ENCODE results near the gene ASTN2. TPM values are rescaled to one million over a fixed set of nuclear protein-coding genes. Genes with fewer than 3 reads are reported as not detected.

Gene ASTN2
- total RNA-seq, 1 experiment from 2014 or later, result 4.8 TPM

DNA sequence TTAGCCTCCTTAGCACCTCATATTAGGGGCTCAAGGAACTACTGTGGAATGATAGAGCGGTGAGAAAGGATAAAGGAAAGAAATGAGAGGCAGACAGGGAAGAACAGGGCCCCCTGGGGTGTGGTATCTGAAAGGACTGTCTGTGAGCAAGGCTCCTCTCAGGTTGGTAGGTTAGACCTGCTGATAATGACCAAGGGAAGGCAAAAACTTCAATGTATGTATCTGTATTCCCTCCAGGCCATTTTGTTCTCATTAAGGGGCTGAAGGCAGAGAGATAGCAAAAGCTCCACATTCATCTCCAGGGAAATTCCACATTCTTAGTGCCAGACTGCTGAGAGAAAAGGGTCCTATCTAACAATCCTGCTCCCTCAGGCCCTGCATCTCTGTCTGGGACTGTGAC, 699.1 kb downstream of the ASTN2 start:
- ChIA-PET CTCF (no interaction called here), RAD21 (ENCODE audit: low non-redundant PET in 1 of 2, low total read pairs in 2 of 2, uncharacterized antibody in 2 of 2, unreplicated experiment in 2 of 2) (no interaction called here), POLR2A (no interaction called here)
- Histone ChIP-seq H2AFZ (ENCODE audit: low read depth, low read length, poor library complexity, severe bottlenecking) (no peak overlapping the region), H3K27me3 (ENCODE audit: insufficient read depth, low read length) (peaks cover 11% of the 10 kb centered on the region; the same call in 1 of the 2 replicates), H3K4me2 (ENCODE audit: low read length) (no peak overlapping the region), H3K4me3 (replicated peaks in 1 of 2; ENCODE audit: low read depth in 1 of 2, low read length in 2 of 2) (no peak overlapping the region), H3K36me3 (ENCODE audit: control insufficient read depth in 1 of 2, insufficient read depth in 2 of 2, low read length in 2 of 2) (no peaks in the 10 kb centered on the region), H3K79me2 (ENCODE audit: insufficient read depth, low read length) (no peaks in the 10 kb centered on the region), H3K9me3 (ENCODE audit: control insufficient read depth in 1 of 2, insufficient read depth in 1 of 2, low read depth in 1 of 2, low read length in 2 of 2) (no peaks in the 10 kb centered on the region), H3K9me2 (ENCODE audit: insufficient read depth) (no peaks in the 10 kb centered on the region), H4K20me1 (ENCODE audit: insufficient read depth) (no peaks in the 10 kb centered on the region), H3K9ac (ENCODE audit: low read length) (no peak overlapping the region), H3K27ac (ENCODE audit: low read depth, low read length) (no peak overlapping the region), H3K4me1 (ENCODE audit: control insufficient read depth in 1 of 2, insufficient read depth in 2 of 2, low read length in 2 of 2) (no peaks in the 10 kb centered on the region)
- ATAC-seq, result no peak
- intact Hi-C loops (cut with micrococcal nuclease), result no loop called here
- no peak for TF ChIP-seq ZFX (IDR thresholded peaks at IDR 0.05)
- TF ChIP-seq CEBPB (IDR thresholded peaks at IDR 0.05; ENCODE audit: low read depth), result no peak
- TF ChIP-seq SP1 (IDR thresholded peaks at IDR 0.05; ENCODE audit: low read depth), result no peak
- TF ChIP-seq ZNF274 (IDR thresholded peaks at IDR 0.05; ENCODE audit: low read depth, low read length), result no peak
- TF ChIP-seq TCF7L2 (IDR thresholded peaks at IDR 0.05; ENCODE audit: borderline replicate concordance, extremely low read depth, insufficient read depth, insufficient read length), result no peak
- TF ChIP-seq POLR2AphosphoS5 (IDR thresholded peaks at IDR 0.05; ENCODE audit: low read depth, low read length), result no peak
- TF ChIP-seq CBX3 (IDR thresholded peaks at IDR 0.05; ENCODE audit: low read depth), result no peak
- no peak for TF ChIP-seq EZH2 (IDR thresholded peaks at IDR 0.05)
- TF ChIP-seq, protein P1, sequence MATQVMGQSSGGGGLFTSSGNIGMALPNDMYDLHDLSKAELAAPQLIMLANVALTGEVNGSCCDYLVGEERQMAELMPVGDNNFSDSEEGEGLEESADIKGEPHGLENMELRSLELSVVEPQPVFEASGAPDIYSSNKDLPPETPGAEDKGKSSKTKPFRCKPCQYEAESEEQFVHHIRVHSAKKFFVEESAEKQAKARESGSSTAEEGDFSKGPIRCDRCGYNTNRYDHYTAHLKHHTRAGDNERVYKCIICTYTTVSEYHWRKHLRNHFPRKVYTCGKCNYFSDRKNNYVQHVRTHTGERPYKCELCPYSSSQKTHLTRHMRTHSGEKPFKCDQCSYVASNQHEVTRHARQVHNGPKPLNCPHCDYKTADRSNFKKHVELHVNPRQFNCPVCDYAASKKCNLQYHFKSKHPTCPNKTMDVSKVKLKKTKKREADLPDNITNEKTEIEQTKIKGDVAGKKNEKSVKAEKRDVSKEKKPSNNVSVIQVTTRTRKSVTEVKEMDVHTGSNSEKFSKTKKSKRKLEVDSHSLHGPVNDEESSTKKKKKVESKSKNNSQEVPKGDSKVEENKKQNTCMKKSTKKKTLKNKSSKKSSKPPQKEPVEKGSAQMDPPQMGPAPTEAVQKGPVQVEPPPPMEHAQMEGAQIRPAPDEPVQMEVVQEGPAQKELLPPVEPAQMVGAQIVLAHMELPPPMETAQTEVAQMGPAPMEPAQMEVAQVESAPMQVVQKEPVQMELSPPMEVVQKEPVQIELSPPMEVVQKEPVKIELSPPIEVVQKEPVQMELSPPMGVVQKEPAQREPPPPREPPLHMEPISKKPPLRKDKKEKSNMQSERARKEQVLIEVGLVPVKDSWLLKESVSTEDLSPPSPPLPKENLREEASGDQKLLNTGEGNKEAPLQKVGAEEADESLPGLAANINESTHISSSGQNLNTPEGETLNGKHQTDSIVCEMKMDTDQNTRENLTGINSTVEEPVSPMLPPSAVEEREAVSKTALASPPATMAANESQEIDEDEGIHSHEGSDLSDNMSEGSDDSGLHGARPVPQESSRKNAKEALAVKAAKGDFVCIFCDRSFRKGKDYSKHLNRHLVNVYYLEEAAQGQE (IDR thresholded peaks at IDR 0.05; ENCODE audit: low read depth), result no peak
- no peak for TF ChIP-seq POLR2A (IDR thresholded peaks at IDR 0.05; ENCODE audit: borderline replicate concordance, extremely low read depth, insufficient read depth, insufficient read length)
- no peak for TF ChIP-seq RAD21 (IDR thresholded peaks at IDR 0.05; ENCODE audit: low read depth)
- TF ChIP-seq EGR1 (IDR thresholded peaks at IDR 0.05; ENCODE audit: low read depth), result no peak
- TF ChIP-seq ELF1 (IDR thresholded peaks at IDR 0.05; ENCODE audit: borderline replicate concordance, low read depth), result no peak
- TF ChIP-seq, protein P2, sequence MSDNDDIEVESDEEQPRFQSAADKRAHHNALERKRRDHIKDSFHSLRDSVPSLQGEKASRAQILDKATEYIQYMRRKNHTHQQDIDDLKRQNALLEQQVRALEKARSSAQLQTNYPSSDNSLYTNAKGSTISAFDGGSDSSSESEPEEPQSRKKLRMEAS (IDR thresholded peaks at IDR 0.05), result no peak
- DNase-seq (ENCODE audit: low read depth, low spot score), result no peak
- BruUV-seq (replicated peaks), result no TSS peak
